GM10266 (cell line): Measurements from ENCODE around the gene SEMA3A.
"Not testable (repeated sequence)": the region's sequence is repeated elsewhere in the genome, so short reads cannot be mapped to it uniquely, and the experiment has no call there.

Source experiments
- DNase-seq: peaks from one replicate; pipeline ENCODE4 v3.0.0; 2012; ENCODE audit errors: extremely low spot score
- CTCF ChIP-seq: IDR thresholded peaks from 2 replicates; pipeline ENCODE4 v1.5.1; 2012; ENCODE audit warnings: mild to moderate bottlenecking, low read depth; ENCODE audit not compliant: control insufficient read depth, insufficient read depth; ENCODE audit errors: missing control alignments

Gene SEMA3A

GRCh38 chr7:84073186-84073875 is 121.3 kb downstream of the SEMA3A start:
- TF ChIP-seq CTCF = no peak
- DNase-seq = no peak

- no peak for DNase-seq
- TF ChIP-seq CTCF = no peak
Measured at GRCh38 chr7:84070770-84071169, 123.8 kb downstream of the SEMA3A start.

- no peak for TF ChIP-seq CTCF
Measured at GRCh38 chr7:84069999-84070500, 124.5 kb downstream of the SEMA3A start.

GRCh38 chr7:84069033-84069432 is 125.6 kb downstream of the SEMA3A start:
- no peak for TF ChIP-seq CTCF
- no peak for DNase-seq

More at GRCh38 chr7:84069999-84070500, 124.5 kb downstream of the SEMA3A start:
- DNase-seq = no peak

GRCh38 chr7:84062489-84062901 is 132.1 kb downstream of the SEMA3A start:
- DNase-seq = not testable (repeated sequence)

- TF ChIP-seq CTCF = no peak
Measured at GRCh38 chr7:84060760-84061261, 133.8 kb downstream of the SEMA3A start.

GRCh38 chr7:84060000-84060399 is 134.6 kb downstream of the SEMA3A start:
- no peak for DNase-seq
- no peak for TF ChIP-seq CTCF

More at GRCh38 chr7:84060760-84061261, 133.8 kb downstream of the SEMA3A start:
- no peak for DNase-seq
